Measurements from ENCODE around the gene STARD10.
"Not testable (repeated sequence)": the region's sequence is repeated elsewhere in the genome, so short reads cannot be mapped to it uniquely, and the experiment has no call there.

STARD10 gene

DNA sequence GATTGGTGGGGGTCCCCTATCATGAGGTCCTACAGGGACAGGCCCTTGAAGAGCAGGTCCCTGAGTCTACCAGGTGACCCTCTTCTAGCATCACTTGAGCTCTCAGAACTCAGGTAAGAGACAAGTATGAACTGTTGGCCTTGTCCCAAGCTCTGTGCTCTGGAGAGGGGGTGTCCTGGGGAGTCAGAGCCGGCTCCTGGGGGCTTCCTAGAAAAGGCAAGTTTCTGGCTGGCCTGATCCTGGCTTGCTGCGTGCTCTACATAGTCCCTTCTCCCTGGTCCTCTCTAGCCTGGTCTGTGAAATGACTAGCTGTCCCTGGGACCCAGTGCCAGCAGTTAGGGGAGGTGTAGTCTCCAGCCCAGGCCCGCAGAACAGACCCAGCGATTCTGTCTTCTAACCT lies 31.8 kb upstream of the STARD10 start:
- no peak for DNase-seq

GRCh38 chr11:72824811-72825505 lies 31.1 kb upstream of the STARD10 start:
- DNase-seq: no peak

DNA sequence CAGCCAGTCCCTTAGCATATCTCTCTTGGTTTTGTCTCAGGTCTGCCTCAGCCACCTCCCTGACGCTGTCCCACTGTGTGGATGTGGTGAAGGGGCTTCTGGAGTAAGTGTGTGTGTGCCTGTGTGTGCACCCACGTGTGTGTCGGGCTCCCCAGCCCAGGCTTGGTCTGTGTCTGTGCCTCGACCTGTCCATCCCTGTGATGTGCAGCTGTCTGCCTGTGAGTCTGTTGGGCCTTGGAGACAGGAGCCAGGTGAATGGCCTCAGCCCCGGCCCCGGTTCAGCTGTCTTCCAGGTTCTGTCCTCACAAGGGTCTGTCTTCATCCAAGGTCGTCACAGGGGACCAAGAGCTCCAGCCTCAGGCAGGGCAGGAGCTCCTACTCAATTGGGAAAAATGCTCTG lies 30.2 kb upstream of the STARD10 start:
- no peak for DNase-seq

DNA sequence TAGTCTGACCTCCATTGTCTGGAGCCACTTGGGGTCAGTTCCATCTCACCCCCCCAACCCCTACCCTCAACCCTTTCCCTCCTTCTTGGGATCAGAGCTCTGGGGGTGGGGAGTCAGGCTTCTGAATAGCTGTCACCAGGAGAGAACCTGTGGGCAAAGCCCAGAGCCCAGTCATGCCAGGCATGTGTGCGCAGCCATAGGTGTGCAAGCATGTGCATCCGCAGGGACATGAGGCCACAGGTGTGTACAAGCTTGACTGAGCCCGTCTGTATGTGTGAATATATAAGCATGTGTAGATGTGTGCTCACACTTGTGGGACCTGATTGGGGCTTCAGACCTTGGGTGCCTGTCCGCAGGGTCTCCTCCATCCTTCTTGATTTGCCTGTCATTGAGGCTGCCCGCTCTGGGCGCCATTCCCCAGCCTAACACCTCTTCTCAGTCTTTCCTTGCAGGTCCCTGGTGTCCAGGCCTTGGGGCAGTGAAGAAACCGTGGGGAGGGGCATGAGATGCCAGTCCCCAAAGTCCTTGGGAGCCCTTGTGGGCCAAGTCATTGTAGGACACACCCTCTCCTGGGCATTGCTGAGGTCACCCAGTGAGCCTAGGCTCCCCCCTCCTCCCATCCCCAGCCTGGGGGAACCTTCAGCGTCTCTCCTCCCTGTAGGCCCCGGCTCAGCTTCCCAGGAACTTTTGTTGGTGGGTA lies 29.4 kb upstream of the STARD10 start:
- no peak for DNase-seq

DNA sequence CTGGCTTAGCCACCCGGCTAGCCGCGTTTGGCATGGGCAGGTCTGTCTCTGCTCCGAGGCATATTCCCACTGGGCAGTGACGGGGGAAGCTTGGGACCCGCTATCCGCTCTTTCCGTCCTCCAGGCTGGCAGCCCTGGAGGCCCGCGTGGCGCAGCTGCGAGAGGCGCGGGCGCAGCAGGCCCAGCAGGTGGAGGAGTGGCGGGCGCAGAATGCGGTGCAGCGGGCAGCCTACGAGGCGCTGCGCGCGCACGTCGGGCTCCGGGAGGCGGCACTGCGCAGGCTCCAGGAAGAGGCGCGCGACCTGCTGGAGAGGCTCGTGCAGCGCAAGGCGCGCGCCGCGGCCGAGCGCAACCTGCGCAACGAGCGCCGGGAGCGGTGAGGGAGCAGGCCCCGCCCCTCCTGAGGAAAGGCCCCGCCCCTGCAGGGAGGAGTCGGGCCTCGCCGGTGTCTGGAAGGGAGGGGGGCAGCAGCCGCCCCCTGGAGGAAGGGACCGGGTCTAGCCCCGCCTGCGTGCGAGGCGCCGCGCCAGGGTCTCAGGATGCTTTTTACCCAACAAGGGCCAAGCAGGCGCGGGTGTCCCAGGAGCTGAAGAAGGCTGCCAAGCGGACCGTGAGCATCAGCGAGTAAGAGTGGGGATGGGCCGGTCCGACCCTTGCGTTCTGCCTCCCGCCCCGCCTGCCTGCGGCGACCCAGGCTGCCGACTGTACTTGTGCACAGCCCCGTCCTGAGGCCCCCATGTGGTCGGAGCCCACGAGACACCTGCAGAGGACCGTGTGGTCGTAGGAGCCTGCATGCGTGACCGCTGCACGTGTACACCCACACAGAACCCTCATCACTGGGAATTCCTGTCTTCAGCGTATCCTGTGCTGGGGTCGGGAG lies 28.3 kb upstream of the STARD10 start:
- peak; percentile 88 to 93 for DNase-seq

GRCh38 chr11:72821221-72821919 lies 27.5 kb upstream of the STARD10 start:
- peak; percentile 17 to 50 for DNase-seq

DNA sequence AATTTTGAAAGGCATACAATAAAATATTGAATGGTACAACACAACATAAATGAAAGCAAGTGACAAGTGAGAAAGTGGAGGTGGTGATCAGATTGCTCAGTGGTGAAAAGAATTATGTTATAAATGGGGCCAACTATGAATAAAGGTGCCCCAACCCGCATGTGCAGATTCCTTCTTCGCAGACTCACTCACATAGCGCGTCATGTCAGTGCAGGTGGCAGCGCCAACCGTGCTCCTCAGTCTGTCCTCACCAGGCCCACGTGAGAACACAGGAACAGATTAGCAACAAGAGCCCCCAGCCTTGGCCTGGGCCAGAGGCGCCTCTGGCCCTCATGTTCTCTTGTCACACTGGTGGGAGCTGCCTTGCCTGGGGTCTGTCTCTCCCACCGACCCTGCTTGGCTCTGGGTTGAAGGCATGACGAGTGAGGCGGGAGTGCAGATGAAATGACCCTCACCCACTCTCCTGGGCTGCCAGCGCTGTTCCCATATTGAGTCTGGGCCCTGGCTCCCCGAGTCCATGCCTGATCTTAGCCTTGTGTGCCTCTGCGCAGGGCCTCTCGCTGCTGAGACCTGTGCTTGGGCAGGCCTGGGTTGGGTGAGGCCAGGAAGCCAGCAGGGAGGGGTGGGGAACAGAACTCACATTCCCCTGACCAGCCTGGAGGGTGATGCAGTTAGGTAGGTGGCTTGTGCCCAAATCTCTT lies 26.7 kb upstream of the STARD10 start:
- DNase-seq: no peak

GRCh38 chr11:72818971-72819370 lies 25.1 kb upstream of the STARD10 start:
- DNase-seq: no peak

DNA sequence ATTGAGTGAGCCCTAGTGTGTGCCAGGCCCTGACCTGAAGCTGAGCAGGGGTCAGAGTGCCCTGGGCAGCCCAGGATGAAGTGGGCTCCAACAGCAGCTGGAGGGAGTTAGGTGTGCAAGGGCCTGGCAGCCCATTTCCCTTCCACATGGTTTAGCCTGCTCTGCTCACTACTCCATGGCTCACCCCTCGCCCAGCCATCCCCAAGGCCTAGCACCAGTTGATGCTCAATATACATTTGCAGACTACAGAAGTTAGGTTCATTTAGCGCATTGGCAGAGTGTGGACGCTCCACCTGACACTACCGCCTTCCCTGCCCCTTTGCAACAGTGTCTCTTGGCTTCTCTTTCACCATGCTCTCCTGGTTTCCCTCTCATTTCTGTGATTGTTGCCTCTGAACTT lies 24.1 kb upstream of the STARD10 start:
- DNase-seq: no peak

- no peak for DNase-seq
These were observed 22.6 kb upstream of the STARD10 start for GRCh38 chr11:72816404-72816990.

GRCh38 chr11:72815110-72815618 lies 21.3 kb upstream of the STARD10 start:
- peak in 1 of 2 experiments; percentile 46 for DNase-seq

GRCh38 chr11:72814286-72815109 lies 20.7 kb upstream of the STARD10 start, which contains the start of gene ATG16L2:
TSS of gene ATG16L2 (plus strand) at chr11:72814411. CDS start at chr11:72814446, 35 bp downstream.
- DNase-seq: peak; percentile 76 to 85

GRCh38 chr11:72813740-72814285 lies 20.0 kb upstream of the STARD10 start:
- peak; percentile 63 to 73 for DNase-seq

GRCh38 chr11:72812967-72813739 lies 19.3 kb upstream of the STARD10 start:
- DNase-seq: peak; percentile 53 to 69

- DNase-seq: peak; percentile 40 to 69
These were observed 18.7 kb upstream of the STARD10 start for GRCh38 chr11:72812604-72812966.

DNA sequence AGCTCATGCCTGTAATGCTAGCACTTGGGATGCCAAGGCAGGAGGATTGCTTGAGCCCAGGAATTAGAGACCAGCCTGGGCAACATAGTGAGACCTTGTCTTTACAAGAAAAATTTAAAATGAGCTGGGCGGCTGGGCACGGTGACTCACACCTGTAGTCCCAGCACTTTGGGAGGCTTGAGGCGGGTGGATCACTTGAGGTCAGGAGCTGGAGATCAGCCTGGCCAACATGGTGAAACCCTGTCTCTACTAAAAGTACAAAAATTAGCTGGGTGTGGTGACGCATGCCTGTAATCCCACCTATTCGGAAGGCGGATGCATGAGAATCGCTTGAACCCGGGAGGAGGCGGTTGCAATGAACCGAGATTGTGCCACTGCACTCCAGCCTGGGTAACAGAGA lies 17.8 kb upstream of the STARD10 start:
- DNase-seq: not testable (repeated sequence)

DNA sequence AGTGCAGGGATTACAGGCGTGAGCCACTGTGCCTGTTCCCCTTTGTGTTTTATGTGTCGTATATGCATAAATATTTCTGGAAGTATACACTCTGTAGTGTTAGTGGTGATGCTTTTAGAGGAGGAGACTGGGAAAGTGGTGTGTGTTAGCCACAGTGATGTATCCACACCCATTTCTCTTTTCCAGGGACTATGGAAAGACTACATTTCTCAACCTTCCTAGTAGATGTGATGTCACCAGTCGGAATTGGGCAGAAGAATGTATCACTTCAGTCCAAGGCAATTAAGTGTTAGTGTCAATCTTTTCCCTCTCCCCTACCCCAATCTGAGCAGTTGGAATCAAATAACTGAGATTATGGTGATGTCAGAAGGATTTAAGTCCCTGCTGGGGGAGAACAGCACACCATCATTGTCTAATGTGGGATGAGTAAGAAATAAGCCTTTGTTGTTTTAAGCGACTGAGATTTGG lies 14.5 kb upstream of the STARD10 start:
- DNase-seq: no peak

DNA sequence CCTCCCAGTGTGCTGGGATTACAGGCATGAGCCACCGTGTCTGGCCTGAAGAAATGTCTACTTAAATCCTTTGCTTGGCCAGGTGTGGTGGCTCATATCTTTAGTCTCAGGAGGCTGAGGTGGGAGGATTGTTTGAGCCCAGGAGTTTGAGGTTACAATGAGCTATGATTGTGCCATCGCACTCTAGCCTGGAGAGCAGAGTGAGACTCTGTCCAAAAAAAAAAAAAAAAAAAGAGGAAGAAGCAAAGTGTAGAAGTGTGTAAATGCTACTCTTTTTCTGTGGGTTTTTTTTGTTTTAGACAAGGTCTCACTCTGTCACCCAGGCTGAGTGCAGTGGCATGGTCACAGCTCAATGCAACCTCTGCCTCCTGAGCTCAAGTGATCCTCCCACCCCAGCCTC lies 13.9 kb upstream of the STARD10 start:
- no peak for DNase-seq

DNA sequence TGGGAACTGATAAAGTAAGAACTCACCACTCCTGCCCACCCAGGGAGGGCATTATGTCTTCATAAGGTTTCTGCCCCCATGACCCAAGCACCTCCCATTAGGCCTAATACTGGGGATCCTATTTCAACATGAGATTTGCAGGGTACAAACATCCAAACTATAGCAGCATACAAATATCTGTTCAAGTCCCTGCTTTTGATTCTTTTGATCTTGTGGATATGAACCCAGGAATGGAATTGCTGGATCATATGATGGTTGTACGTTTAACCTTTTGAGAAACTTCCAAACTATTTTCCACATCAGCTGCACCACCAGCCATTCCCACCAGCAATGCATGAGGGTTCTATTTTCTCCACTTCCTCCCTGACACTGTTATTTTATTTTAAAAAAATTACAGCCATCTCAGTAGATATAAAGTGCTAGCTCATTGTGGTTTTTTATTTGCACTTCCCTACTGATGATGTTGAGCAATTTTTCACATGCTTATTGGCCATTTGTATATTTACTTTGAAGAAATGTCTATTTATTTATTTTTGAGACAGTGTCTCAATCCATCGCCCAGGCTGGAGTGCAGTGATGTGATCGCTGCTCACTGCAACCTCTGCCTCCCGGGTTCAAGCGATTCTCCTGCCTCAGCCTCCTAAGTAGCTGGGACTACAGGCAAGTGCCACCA lies 13.3 kb upstream of the STARD10 start:
- no peak for DNase-seq

Measured in NCI-H2081 (cell line).